ENCODE measurements around the gene NEGR1.

GRCh38 chr1:71908871-71909390, 373.4 kb downstream of the NEGR1 start:
- TF ChIP-seq CTCF (IDR thresholded peaks at IDR 0.05; ENCODE audit: low read depth, low read length, missing input control) (no peak), RAD21 (IDR thresholded peaks at IDR 0.05) (no peak), MAX (IDR thresholded peaks at IDR 0.05) (no peak), ZBTB33 (IDR thresholded peaks at IDR 0.05) (no peak), TAF1 (conservative IDR thresholded peaks at IDR 0.05) (no peak), GABPA (IDR thresholded peaks at IDR 0.05 in 1 of 2, conservative IDR thresholded peaks at IDR 0.05 in 1 of 2) (no peak), FOXA1 (IDR thresholded peaks at IDR 0.05) (no peak), SP1 (IDR thresholded peaks at IDR 0.05) (no peak), EGR1 (IDR thresholded peaks at IDR 0.05; ENCODE audit: low read depth in 2 of 2) (no peak), REST (IDR thresholded peaks at IDR 0.05) (no peak), ATF3 (IDR thresholded peaks at IDR 0.05) (no peak), HNF4G (IDR thresholded peaks at IDR 0.05) (no peak)
